Measurements from ENCODE around the gene TPRG1L.

The TPRG1L gene

GRCh38 chr1:3593745-3594144, 31.1 kb upstream of the TPRG1L start:
- DNase-seq (ENCODE audit: low read depth in 2 of 2) = no peak

GRCh38 chr1:3594706-3595377, 30.0 kb upstream of the TPRG1L start:
- no peak for DNase-seq (ENCODE audit: low read depth in 2 of 2)

GRCh38 chr1:3595949-3596348, 28.9 kb upstream of the TPRG1L start:
- DNase-seq (ENCODE audit: low read depth in 2 of 2) = no peak

- no peak for DNase-seq (ENCODE audit: low read depth in 2 of 2)
These were observed 27.9 kb upstream of the TPRG1L start for GRCh38 chr1:3596663-3597598.

- DNase-seq (ENCODE audit: low read depth in 2 of 2) = no peak
These were observed 27.2 kb upstream of the TPRG1L start for GRCh38 chr1:3597599-3597964.

- DNase-seq (ENCODE audit: low read depth in 2 of 2) = no peak
These were observed 26.7 kb upstream of the TPRG1L start for GRCh38 chr1:3598051-3598491.

GRCh38 chr1:3598522-3599285, 26.1 kb upstream of the TPRG1L start:
- no peak for DNase-seq (ENCODE audit: low read depth in 2 of 2)

GRCh38 chr1:3599286-3599811, 25.5 kb upstream of the TPRG1L start:
- DNase-seq (ENCODE audit: low read depth in 2 of 2) = no peak

GRCh38 chr1:3599816-3600215, 25.0 kb upstream of the TPRG1L start:
- no peak for DNase-seq (ENCODE audit: low read depth in 2 of 2)

- DNase-seq (ENCODE audit: low read depth in 2 of 2) = no peak
These were observed 24.5 kb upstream of the TPRG1L start for GRCh38 chr1:3600354-3600753.

- DNase-seq (ENCODE audit: low read depth in 2 of 2) = no peak
These were observed 23.1 kb upstream of the TPRG1L start for GRCh38 chr1:3601743-3602142.

- no peak for DNase-seq (ENCODE audit: low read depth in 2 of 2)
These were observed 22.4 kb upstream of the TPRG1L start for GRCh38 chr1:3602375-3602774.

GRCh38 chr1:3603156-3603555, 21.7 kb upstream of the TPRG1L start:
- DNase-seq (ENCODE audit: low read depth in 2 of 2) = no peak

GRCh38 chr1:3603571-3604467, 21.0 kb upstream of the TPRG1L start:
- DNase-seq (ENCODE audit: low read depth in 2 of 2) = no peak

- DNase-seq (ENCODE audit: low read depth in 2 of 2) = no peak
These were observed 20.3 kb upstream of the TPRG1L start for GRCh38 chr1:3604468-3604974.

- DNase-seq (ENCODE audit: low read depth in 2 of 2) = no peak
These were observed 19.6 kb upstream of the TPRG1L start for GRCh38 chr1:3604997-3605823.

GRCh38 chr1:3606779-3607702, 17.8 kb upstream of the TPRG1L start:
- DNase-seq (ENCODE audit: low read depth in 2 of 2) = no peak

GRCh38 chr1:3607703-3608065, 17.1 kb upstream of the TPRG1L start:
- DNase-seq (ENCODE audit: low read depth in 2 of 2) = no peak

GRCh38 chr1:3608154-3608553, 16.7 kb upstream of the TPRG1L start:
- no peak for DNase-seq (ENCODE audit: low read depth in 2 of 2)
